HuH-7.5 (cell line): ENCODE measurements around the gene DDX54.
"Not testable (repeated sequence)": the region's sequence is repeated elsewhere in the genome, so short reads cannot be mapped to it uniquely, and the experiment has no call there.

ENCODE experiments used
- DNase-seq: peaks from one replicate; pipeline ENCODE4 v3.0.0; 2011; ENCODE audit warnings: low spot score

The DDX54 gene

GRCh38 chr12:113220593-113221180 lies 35.4 kb upstream of the DDX54 start:
- peak; percentile 87 for DNase-seq

DNA sequence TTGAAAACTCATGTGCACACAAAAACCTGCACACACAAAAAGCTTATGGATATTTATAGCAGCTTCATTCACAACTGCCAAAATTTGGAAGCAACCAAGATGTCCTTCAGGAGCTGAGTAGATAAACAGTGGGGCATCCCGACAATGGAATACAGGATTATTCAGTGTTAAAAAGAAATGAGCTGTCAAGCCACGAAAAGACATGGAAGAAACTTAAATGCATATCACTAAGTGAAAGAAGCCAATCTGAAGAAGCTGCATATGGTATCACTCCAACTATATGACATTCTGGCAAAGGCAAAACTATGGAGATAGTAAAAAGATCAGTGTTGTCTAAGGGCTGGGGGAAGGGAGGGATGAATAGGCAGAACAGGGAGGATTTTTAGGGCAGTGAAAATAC lies 30.7 kb upstream of the DDX54 start:
- no peak for DNase-seq

DNA sequence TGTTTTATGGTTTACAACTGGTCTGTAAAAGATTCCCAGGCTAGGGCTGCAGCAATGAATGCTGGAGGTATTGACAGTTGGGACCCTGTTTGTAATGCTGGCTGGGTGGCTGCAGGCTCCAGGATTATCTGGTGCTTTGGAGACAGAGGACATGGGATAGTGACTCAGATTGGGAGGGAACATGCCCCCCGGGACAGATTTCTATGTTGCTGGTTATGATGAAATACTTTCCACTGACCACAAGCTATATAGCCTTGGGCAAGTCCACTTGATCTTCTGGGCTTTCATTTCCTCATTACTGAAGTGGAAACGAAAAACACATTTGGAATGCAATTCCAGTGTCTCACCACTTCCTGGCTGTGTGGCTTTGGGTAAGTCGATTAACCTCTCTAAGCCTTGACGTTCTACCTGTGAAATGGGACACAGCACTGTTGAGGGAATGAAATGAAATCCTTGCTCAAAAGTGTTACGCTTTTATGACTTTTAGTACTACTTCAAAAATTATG lies 29.7 kb upstream of the DDX54 start:
- DNase-seq: no peak

- DNase-seq: no peak
Measured at GRCh38 chr12:113211160-113211559, 25.9 kb upstream of the DDX54 start.

DNA sequence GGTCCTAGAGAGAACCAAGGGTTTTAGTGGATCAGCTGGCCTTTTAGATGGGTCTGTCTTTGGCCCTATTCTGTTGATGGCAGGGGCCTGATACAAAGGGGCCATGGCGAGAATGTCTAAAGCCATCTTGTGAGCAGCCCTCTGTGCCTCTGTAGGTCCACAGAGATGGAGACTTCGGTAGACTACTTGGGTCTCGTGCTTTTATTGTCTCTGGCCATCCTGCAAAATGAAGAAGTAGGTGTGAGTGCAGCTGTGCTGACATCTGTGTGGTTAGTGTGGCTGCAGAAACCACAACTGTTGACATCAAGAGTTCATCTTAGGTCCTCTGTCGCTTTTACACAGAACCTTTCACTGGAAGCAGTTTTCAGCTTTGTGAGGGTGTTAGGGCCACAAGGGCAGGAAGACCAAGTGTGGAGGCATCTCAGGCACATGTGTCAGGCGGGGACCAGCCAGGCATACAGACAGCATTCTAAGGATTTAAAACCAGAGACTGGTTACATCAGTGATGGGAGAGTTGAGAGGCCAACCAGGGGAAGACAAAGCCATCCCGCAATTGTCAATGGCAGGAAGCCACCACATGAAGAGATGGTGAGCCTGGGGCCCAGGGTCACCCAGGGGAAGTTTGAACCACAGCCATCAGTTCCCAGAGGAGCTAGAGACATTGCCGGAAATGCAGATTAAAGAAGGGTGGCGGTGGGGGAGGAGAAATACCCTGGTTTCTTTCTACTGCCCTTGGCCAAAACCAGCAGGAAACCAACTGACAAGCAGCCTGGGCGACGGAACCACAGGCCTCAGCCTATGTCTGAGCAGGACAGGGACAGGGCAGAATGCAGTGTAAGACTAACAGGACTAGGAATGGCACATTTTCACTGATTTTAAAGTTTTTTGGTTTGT lies 23.0 kb upstream of the DDX54 start:
- no peak for DNase-seq

DNA sequence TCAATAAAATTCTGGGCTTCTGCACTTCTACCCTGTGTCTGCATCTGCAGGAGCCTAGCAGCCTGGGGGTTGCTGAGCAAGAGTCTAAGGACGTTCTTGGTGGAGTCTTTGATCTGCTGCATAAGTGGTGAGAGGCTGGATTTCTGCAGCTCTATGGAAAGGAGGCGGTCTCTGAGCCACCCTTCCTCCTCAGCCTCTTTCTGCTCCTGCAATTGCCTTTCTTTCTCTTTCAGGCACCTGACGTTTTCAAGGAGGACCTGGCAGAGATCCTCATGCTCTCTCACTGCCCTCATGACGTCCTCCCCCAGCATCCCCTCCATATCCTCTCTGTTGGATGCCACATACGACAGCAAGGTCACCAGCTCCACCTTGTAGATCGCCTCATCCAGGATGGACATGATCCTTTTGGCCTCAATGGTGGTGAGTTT lies 22.3 kb upstream of the DDX54 start:
- DNase-seq: no peak

- DNase-seq: not testable (repeated sequence)
Measured at GRCh38 chr12:113206802-113207201, 21.5 kb upstream of the DDX54 start.

DNA sequence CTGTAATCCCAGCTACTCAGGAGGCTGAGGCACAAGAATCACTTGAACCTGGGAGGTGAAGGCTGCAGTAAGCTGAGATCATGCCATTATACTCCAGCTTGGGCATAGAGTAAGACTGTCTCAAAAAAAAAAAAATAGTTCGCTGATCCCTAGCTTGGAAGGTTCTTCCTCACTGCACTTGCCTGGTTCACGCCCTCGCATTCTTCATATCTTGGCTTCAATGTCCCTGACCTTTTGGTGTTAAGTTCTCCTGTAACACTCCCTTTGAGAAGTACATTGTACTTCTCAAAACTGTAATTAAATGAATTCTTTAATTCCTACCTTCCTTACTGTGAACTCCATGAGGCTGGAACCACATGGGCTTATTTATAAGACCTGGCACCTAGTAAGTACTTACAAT lies 19.5 kb upstream of the DDX54 start:
- DNase-seq: no peak

- DNase-seq: no peak
Measured at GRCh38 chr12:113203852-113204760, 18.8 kb upstream of the DDX54 start.

GRCh38 chr12:113202300-113203075 lies 17.2 kb upstream of the DDX54 start:
- DNase-seq: no peak

DNA sequence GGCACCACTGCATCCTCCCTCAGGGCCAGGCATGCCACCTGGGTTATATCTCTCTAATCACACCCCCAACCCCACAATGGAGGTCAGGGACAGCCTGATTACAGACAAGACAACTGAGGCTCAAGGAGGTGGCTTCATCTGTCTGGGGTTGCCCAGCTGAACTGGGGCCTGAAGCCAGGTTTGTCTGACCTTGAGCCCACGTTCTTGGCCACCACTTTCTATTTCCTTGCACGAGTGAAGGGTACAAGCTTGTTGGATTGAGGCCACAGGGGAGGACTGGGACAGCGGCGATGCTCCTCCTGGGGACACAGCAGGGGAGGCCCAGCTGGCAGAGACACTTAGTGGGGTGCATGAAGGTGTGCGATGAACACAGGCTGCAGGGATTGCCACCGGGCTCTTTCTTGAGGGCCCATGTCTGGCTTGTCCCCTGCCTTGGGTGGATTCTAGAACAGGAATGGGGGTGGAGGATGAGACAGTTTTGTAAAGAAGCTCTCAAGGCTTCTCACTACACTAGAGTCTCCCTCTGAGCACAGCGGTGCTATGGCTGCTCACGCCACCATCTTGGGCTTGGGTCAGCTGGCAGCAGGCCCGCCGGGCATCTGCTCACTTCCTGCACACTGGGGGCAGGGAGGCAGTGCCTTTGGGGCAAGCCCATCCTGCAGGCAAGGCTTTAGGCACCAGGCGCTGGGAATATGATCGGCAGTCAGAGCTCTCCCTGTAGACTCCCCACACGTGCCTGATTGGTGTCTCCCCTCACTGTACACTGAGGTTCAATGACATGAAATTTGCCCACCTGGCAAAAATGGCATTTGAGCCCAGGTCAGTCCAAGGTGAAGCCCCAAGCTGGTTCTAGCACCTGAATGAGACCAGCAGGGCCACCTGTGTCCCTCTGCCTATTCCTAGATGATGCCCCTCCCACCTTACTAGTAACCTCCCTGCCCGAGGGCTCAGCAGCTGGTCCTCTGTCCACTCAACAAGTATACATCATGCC lies 16.2 kb upstream of the DDX54 start:
- no peak for DNase-seq

DNA sequence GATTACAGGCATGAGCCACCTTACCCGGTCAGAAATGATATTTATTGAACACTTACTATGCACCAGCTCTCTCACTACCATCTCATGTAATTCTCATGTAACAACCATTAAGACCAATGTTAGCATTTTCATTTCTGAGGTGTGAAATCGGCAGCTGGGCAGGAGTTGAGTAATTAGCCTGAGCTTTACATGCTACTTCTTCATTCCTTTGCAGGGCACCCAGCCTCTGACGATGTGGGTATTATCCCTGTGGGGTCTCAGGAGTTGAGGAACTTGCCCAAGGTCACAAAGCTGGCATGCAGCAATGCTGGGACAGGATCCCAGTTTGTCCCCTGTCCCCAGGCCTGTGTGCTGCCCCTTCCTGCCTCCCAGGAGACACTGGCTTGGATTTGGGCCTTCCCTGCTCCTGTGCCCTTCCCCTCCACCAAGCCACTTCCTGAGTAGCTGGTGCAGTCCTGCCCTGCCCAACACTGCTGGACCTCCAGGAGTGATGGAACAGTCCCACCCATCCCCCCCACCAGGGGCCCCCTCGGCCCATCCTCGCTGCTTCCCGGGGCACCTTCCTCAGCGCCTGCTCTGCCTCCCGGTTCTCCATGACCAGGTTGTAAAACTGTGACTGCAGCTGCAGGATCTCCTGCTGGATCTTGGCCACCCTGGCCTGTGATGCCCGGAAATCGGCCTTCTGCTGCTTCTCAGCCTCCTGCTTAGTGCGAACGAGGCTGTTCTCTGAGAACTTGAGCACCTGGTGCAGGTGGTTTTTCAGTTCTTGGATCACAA lies 14.9 kb upstream of the DDX54 start:
- DNase-seq: no peak

DNA sequence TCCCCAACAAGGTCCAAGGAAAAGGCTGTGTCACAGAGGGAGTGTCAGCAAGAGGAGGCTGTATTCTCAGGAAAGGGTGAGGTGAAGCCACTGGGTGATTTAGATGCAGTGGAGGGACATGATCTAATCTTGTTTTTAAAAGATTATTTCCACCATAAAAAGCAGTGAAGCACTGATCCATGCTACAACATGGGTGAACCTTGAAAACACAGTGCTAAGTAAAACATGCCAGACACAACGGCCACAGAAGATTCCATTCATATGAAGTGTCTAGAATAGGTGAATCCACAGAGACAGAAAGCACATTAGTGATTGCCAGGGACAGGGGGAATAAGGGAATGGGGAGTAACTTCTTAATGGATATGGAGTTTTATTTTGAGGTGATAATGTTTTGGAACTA lies 13.0 kb upstream of the DDX54 start:
- no peak for DNase-seq

- no peak for DNase-seq
Measured at GRCh38 chr12:113197518-113198077, 12.3 kb upstream of the DDX54 start.

GRCh38 chr12:113196990-113197389 lies 11.7 kb upstream of the DDX54 start:
- DNase-seq: peak; percentile 86

DNA sequence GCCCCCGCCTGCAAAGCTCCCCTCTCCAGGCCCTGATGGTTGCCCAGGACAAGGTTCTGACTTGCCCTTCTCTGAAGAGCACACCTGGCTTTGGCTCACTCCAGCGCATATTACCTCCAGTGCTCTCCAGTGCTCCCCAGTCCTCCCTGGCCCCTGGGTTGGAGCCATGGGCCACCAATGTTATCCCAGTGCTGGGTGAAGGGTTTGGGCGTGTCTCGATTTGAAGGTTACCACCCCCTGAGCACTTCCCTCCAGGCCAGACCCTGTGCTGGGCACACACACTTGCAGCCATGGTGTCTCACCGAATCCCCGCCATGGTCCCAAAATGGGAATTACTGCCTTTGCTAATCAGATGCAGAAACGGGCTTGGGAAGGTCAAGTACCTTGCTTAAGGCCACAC lies 11.3 kb upstream of the DDX54 start:
- DNase-seq: no peak

DNA sequence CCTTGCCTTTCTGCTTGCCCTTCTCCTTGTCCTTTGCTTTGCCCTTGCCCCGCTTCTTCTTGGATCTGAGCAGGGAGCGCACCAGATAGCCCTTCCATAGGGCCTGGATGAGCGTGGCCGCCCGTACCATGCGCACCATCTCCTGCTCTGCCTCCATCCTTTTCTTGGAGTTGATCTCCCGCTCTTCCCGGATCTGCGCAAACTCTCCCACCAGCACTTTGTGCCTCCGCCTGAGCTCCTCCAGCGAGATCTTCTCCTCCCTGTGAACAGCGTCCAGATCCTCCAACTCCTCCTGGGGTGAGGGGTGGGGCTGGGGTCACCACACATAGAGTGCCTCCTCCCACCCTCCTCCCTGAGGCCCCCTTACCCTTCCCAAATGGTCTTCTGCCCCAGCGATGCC lies 10.3 kb upstream of the DDX54 start:
- DNase-seq: no peak

- DNase-seq: no peak
Measured at GRCh38 chr12:113194971-113195391, 9.7 kb upstream of the DDX54 start.

DNA sequence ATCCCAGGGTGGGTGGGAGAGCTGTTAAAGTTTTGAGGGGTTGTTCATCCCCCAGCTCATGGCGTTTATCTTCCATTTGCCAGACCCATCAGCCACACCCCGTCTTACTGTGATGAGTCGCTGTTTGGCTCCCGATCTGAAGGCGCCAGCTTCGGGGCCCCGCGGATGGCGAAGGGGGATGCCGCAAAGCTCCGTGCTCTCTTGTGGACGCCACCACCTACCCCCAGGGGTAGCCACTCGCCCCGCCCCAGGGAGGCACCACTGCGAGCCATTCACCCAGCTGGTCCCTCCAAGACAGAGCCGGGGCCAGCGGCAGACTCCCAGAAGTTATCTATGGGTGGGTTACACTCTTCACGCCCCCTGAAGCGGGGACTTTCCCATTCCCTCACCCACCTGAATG lies 5.9 kb upstream of the DDX54 start:
- no peak for DNase-seq
